ENCODE measurements around the gene LARGE2. TPM values are rescaled to one million over a fixed set of nuclear protein-coding genes. Genes with fewer than 3 reads are reported as not detected.

Gene LARGE2
- total and polyA plus RNA-seq, 2 donors: 3.5 to 12.2 TPM

- no peak overlapping the region for H3K4me3 ChIP-seq (ENCODE audit: low read length in 2 of 2)
- no peak for DNase-seq (ENCODE audit: low read depth in 6 of 9, low spot score in 9 of 9)
- H3K27ac ChIP-seq (ENCODE audit: low read depth in 1 of 2, low read length in 1 of 2): no peak overlapping the region
- H3K9me3 ChIP-seq (ENCODE audit: control insufficient read depth in 2 of 2, insufficient read depth in 1 of 2, low read length in 1 of 2): peaks cover 0 to 1% of the 10 kb centered on the region in 2 donors
- H3K27me3 ChIP-seq (ENCODE audit: control insufficient read depth in 2 of 2, insufficient read depth in 1 of 2, low read length in 1 of 2): no peaks in the 10 kb centered on the region
- peaks cover 3 to 5% of the 10 kb centered on the region in 2 donors for H3K36me3 ChIP-seq (ENCODE audit: control insufficient read depth in 2 of 2, insufficient read depth in 2 of 2, low read length in 1 of 2)
- 97% methylated on average over 4 of the region's 4 CpGs for WGBS
- H3K4me1 ChIP-seq (ENCODE audit: control insufficient read depth in 2 of 2, insufficient read depth in 2 of 2, low read length in 2 of 2): no peaks in the 10 kb centered on the region
Measured at GRCh38 chr11:45960387-45961095, 38.1 kb downstream of the LARGE2 start.

GRCh38 chr11:45961751-45962240 lies 39.3 kb downstream of the LARGE2 start:
- H3K27me3 ChIP-seq (ENCODE audit: control insufficient read depth in 2 of 2, insufficient read depth in 1 of 2, low read length in 1 of 2): no peaks in the 10 kb centered on the region
- H3K36me3 ChIP-seq (ENCODE audit: control insufficient read depth in 2 of 2, insufficient read depth in 2 of 2, low read length in 1 of 2): peaks cover 3 to 9% of the 10 kb centered on the region in 2 donors
- H3K27ac ChIP-seq (ENCODE audit: low read depth in 1 of 2, low read length in 1 of 2): no peak overlapping the region
- no peak overlapping the region for H3K4me3 ChIP-seq (ENCODE audit: low read length in 2 of 2)
- no peaks in the 10 kb centered on the region for H3K9me3 ChIP-seq (ENCODE audit: control insufficient read depth in 2 of 2, insufficient read depth in 1 of 2, low read length in 1 of 2)
- 68% methylated on average over 7 of the region's 7 CpGs for WGBS
- no peak for DNase-seq (ENCODE audit: low read depth in 6 of 9, low spot score in 9 of 9)
- H3K4me1 ChIP-seq (ENCODE audit: control insufficient read depth in 2 of 2, insufficient read depth in 2 of 2, low read length in 2 of 2): no peaks in the 10 kb centered on the region

- Histone ChIP-seq H3K4me1 (ENCODE audit: control insufficient read depth in 2 of 2, insufficient read depth in 2 of 2, low read length in 2 of 2) (no peaks in the 10 kb centered on the region), H3K36me3 (ENCODE audit: control insufficient read depth in 2 of 2, insufficient read depth in 2 of 2, low read length in 1 of 2) (peaks cover 13 to 29% of the 10 kb centered on the region in 2 donors), H3K9me3 (ENCODE audit: control insufficient read depth in 2 of 2, insufficient read depth in 1 of 2, low read length in 1 of 2) (no peaks in the 10 kb centered on the region), H3K27ac (ENCODE audit: low read depth in 1 of 2, low read length in 1 of 2) (no peak overlapping the region), H3K4me3 (ENCODE audit: low read length in 2 of 2) (no peak overlapping the region), H3K27me3 (ENCODE audit: control insufficient read depth in 2 of 2, insufficient read depth in 1 of 2, low read length in 1 of 2) (no peaks in the 10 kb centered on the region)
- peak; percentile 26 to 74 (median 48) for DNase-seq (ENCODE audit: low read depth in 6 of 9, low spot score in 9 of 9)
- WGBS: 55% methylated on average over 9 of the region's 9 CpGs
Measured at GRCh38 chr11:45964911-45965389, 42.5 kb downstream of the LARGE2 start.

GRCh38 chr11:45967506-45967905 lies 45.0 kb downstream of the LARGE2 start:
- DNase-seq (ENCODE audit: low read depth in 6 of 9, low spot score in 9 of 9): no peak
- Histone ChIP-seq H3K36me3 (ENCODE audit: control insufficient read depth in 2 of 2, insufficient read depth in 2 of 2, low read length in 1 of 2) (peaks cover 19 to 42% of the 10 kb centered on the region in 2 donors), H3K4me3 (ENCODE audit: low read length in 2 of 2) (no peak overlapping the region), H3K27me3 (ENCODE audit: control insufficient read depth in 2 of 2, insufficient read depth in 1 of 2, low read length in 1 of 2) (no peaks in the 10 kb centered on the region), H3K27ac (ENCODE audit: low read depth in 1 of 2, low read length in 1 of 2) (no peak overlapping the region), H3K4me1 (ENCODE audit: control insufficient read depth in 2 of 2, insufficient read depth in 2 of 2, low read length in 2 of 2) (no peaks in the 10 kb centered on the region), H3K9me3 (ENCODE audit: control insufficient read depth in 2 of 2, insufficient read depth in 1 of 2, low read length in 1 of 2) (no peaks in the 10 kb centered on the region)
- 96% methylated on average over 2 of the region's 2 CpGs for WGBS

- 100% methylated on average over 2 of the region's 2 CpGs for WGBS
- H3K27ac ChIP-seq (ENCODE audit: low read depth in 1 of 2, low read length in 1 of 2): no peak overlapping the region
- peaks cover 19 to 42% of the 10 kb centered on the region in 2 donors for H3K36me3 ChIP-seq (ENCODE audit: control insufficient read depth in 2 of 2, insufficient read depth in 2 of 2, low read length in 1 of 2)
- no peak overlapping the region for H3K4me3 ChIP-seq (ENCODE audit: low read length in 2 of 2)
- no peaks in the 10 kb centered on the region for H3K27me3 ChIP-seq (ENCODE audit: control insufficient read depth in 2 of 2, insufficient read depth in 1 of 2, low read length in 1 of 2)
- no peaks in the 10 kb centered on the region for H3K9me3 ChIP-seq (ENCODE audit: control insufficient read depth in 2 of 2, insufficient read depth in 1 of 2, low read length in 1 of 2)
- DNase-seq (ENCODE audit: low read depth in 6 of 9, low spot score in 9 of 9): no peak
- H3K4me1 ChIP-seq (ENCODE audit: control insufficient read depth in 2 of 2, insufficient read depth in 2 of 2, low read length in 2 of 2): no peaks in the 10 kb centered on the region
Measured at GRCh38 chr11:45968901-45969300, 46.4 kb downstream of the LARGE2 start.

GRCh38 chr11:45973601-45974000 lies 51.1 kb downstream of the LARGE2 start:
- H3K9me3 ChIP-seq (ENCODE audit: control insufficient read depth in 2 of 2, insufficient read depth in 1 of 2, low read length in 1 of 2): no peaks in the 10 kb centered on the region
- no peak overlapping the region for H3K27ac ChIP-seq (ENCODE audit: low read depth in 1 of 2, low read length in 1 of 2)
- DNase-seq (ENCODE audit: low read depth in 6 of 9, low spot score in 9 of 9): no peak
- H3K4me3 ChIP-seq (ENCODE audit: low read length in 2 of 2): no peak overlapping the region
- H3K4me1 ChIP-seq (ENCODE audit: control insufficient read depth in 2 of 2, insufficient read depth in 2 of 2, low read length in 2 of 2): no peaks in the 10 kb centered on the region
- H3K36me3 ChIP-seq (ENCODE audit: control insufficient read depth in 2 of 2, insufficient read depth in 2 of 2, low read length in 1 of 2): peaks cover 13 to 25% of the 10 kb centered on the region in 2 donors
- WGBS: 98% methylated on average over 4 of the region's 4 CpGs
- H3K27me3 ChIP-seq (ENCODE audit: control insufficient read depth in 2 of 2, insufficient read depth in 1 of 2, low read length in 1 of 2): no peaks in the 10 kb centered on the region

- H3K4me3 ChIP-seq (ENCODE audit: low read length in 2 of 2): no peak overlapping the region
- no peaks in the 10 kb centered on the region for H3K27me3 ChIP-seq (ENCODE audit: control insufficient read depth in 2 of 2, insufficient read depth in 1 of 2, low read length in 1 of 2)
- DNase-seq (ENCODE audit: low read depth in 6 of 9, low spot score in 9 of 9): no peak
- H3K4me1 ChIP-seq (ENCODE audit: control insufficient read depth in 2 of 2, insufficient read depth in 2 of 2, low read length in 2 of 2): no peaks in the 10 kb centered on the region
- H3K27ac ChIP-seq (ENCODE audit: low read depth in 1 of 2, low read length in 1 of 2): no peak overlapping the region
- H3K36me3 ChIP-seq (ENCODE audit: control insufficient read depth in 2 of 2, insufficient read depth in 2 of 2, low read length in 1 of 2): peaks cover 12 to 18% of the 10 kb centered on the region in 2 donors
- 98% methylated on average over 1 of the region's 1 CpG for WGBS
- H3K9me3 ChIP-seq (ENCODE audit: control insufficient read depth in 2 of 2, insufficient read depth in 1 of 2, low read length in 1 of 2): no peaks in the 10 kb centered on the region
Measured at GRCh38 chr11:45974806-45975205, 52.4 kb downstream of the LARGE2 start.

Other genes with a start within 250 kb of the LARGE2 start
- 0.99 TPM for gene SLC35C1, start 117.5 kb upstream of the LARGE2 start, total RNA-seq
- 7.3 TPM for gene SLC35C1, start 117.5 kb upstream of the LARGE2 start, polyA plus RNA-seq
- 9.9 TPM for gene CRY2, start 75.2 kb upstream of the LARGE2 start, total RNA-seq
- gene CRY2, start 75.2 kb upstream of the LARGE2 start, polyA plus RNA-seq: 12.3 TPM
- gene MAPK8IP1, start 37.0 kb upstream of the LARGE2 start, total RNA-seq: 1.1 TPM
- gene MAPK8IP1, start 37.0 kb upstream of the LARGE2 start, polyA plus RNA-seq: 2.1 TPM
- gene FREY1, start 15.4 kb upstream of the LARGE2 start, total RNA-seq: 0.52 TPM
- gene FREY1, start 15.4 kb upstream of the LARGE2 start, polyA plus RNA-seq: 0.62 TPM
- gene PEX16, start 4.8 kb upstream of the LARGE2 start, total RNA-seq: 29.6 TPM
- gene PEX16, start 4.8 kb upstream of the LARGE2 start, polyA plus RNA-seq: 46.0 TPM
- gene PHF21A, start 198.8 kb downstream of the LARGE2 start, total RNA-seq: 15.2 TPM
- gene PHF21A, start 198.8 kb downstream of the LARGE2 start, polyA plus RNA-seq: 25.9 TPM